Colonic mucosa (tissue), 4 donors: ENCODE data around the gene SLC2A3. TPM values are rescaled to one million over a fixed set of nuclear protein-coding genes. Genes with fewer than 3 reads are reported as not detected.
"Not testable (repeated sequence)": the region's sequence is repeated elsewhere in the genome, so short reads cannot be mapped to it uniquely, and the experiment has no call there.

ENCODE experiments used
- DNase-seq: peaks from one replicate; pipeline ENCODE4 v3.0.0-alpha.2; 2020
- H3K27ac ChIP-seq: fragments of 200-600 bp; one replicate; pipeline ENCODE4 v1.8.0; 2021
- H3K27me3 ChIP-seq: fragments of 200-600 bp; one replicate; pipeline ENCODE4 v1.8.0; 2021
- H3K36me3 ChIP-seq: fragments of 200-600 bp; one replicate; pipeline ENCODE4 v1.8.0; 2021
- H3K4me1 ChIP-seq: fragments of 200-600 bp; one replicate; pipeline ENCODE4 v1.8.0; 2021; ENCODE audit warnings: mild to moderate bottlenecking
- H3K4me3 ChIP-seq: fragments of 200-600 bp; one replicate; pipeline ENCODE4 v1.8.0; 2021
- H3K9ac ChIP-seq, 2 donors: one replicate each; pipeline ENCODE4 v1.7.0; 2013; ENCODE audit warnings: control low read depth in 2 of 2, low read depth in 2 of 2, low read length in 2 of 2
- H3K9me3 ChIP-seq: fragments of 200-600 bp; one replicate; pipeline ENCODE4 v1.8.0; 2021
- intact Hi-C: fragments of 100-400 bp; cut with DNase I; formaldehyde crosslinking; loops from one replicate; pipeline ENCODE4 v1.14.1; 2022
- total RNA-seq, 2 donors: library from RNA; stranded (reverse); fragmentation: NEBNext Ultra II Directional in 1 of 2; extraction: Animal tissue kit (Norgen Biotek cat#: 25700) in 1 of 2; gene quantifications; one replicate each; pipeline ENCODE4 v1.2.1, GENCODE V29; 2021
- TF ChIP-seq, protein P1 (sequence below): fragments of 200-600 bp; IDR thresholded peaks from one replicate; pipeline ENCODE4 v1.8.0; 2022; ENCODE audit warnings: antibody characterized with exemption, mild to moderate bottlenecking
- donor health status: healthy.
- donor health status: DM: no; HTN: no; CAD: no.
- donor health status: DM: no; HTN: no; CAD: no.

SLC2A3 gene
- total RNA-seq, 2 donors from 2014 or later: 21.6 to 29.0 TPM

DNA sequence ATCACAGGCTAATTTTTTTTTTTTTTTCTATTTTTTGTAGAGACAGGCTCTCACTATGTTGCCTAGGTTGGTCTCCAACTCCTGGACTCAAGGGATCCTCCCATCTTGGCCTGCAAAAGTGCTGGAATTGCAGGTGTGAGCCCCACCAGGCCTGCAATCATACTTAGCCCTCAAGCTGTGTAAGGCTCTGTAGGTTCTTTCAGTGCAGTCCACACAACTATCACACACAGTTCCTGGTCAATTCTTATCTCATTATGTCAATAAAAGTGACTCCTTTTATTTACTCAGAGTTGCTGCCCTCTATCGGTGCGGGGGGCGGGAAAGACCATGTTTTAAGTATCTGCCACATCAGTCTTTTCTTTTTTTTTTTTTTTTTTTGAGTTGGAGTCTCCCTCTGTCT is 29.0 kb downstream of the SLC2A3 start:
- intact Hi-C loops: no loop called here
- TF ChIP-seq, protein P1, sequence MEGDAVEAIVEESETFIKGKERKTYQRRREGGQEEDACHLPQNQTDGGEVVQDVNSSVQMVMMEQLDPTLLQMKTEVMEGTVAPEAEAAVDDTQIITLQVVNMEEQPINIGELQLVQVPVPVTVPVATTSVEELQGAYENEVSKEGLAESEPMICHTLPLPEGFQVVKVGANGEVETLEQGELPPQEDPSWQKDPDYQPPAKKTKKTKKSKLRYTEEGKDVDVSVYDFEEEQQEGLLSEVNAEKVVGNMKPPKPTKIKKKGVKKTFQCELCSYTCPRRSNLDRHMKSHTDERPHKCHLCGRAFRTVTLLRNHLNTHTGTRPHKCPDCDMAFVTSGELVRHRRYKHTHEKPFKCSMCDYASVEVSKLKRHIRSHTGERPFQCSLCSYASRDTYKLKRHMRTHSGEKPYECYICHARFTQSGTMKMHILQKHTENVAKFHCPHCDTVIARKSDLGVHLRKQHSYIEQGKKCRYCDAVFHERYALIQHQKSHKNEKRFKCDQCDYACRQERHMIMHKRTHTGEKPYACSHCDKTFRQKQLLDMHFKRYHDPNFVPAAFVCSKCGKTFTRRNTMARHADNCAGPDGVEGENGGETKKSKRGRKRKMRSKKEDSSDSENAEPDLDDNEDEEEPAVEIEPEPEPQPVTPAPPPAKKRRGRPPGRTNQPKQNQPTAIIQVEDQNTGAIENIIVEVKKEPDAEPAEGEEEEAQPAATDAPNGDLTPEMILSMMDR: peak; percentile 14
- peak; percentile 64 for DNase-seq
- Histone ChIP-seq H3K4me1 (no peaks in the 10 kb centered on the region), H3K27me3 (no peaks in the 10 kb centered on the region), H3K27ac (no peak overlapping the region), H3K36me3 (no peaks in the 10 kb centered on the region), H3K4me3 (no peak overlapping the region), H3K9ac (no peak overlapping the region), H3K9me3 (no peaks in the 10 kb centered on the region)

DNA sequence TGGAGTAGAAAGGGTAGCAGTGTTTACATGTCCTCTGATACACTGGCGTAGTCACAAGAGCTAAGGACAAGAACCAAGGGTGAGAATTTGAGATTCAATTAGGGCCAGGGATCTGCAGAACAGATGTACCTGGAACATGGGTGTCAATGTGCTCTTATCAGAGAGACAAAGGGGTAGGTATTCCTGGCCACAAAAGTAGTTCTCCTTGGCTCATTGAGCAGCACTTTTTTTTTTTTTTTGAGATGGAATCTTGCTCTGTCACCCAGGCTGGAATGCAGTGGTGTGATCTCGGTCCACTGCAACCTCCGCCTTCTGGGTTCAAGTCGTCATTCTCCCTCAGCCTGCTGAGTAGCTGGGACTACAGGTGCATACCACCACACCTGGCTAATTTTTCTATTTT is 29.7 kb downstream of the SLC2A3 start:
- H3K27ac ChIP-seq, H3K27me3 ChIP-seq, intact Hi-C loops, DNase-seq, H3K9ac ChIP-seq, H3K9me3 ChIP-seq, H3K4me1 ChIP-seq, H3K4me3 ChIP-seq, H3K36me3 ChIP-seq: not testable (repeated sequence)

GRCh38 chr12:7905600-7906125 is 30.3 kb downstream of the SLC2A3 start:
- H3K27me3 ChIP-seq, H3K9me3 ChIP-seq, H3K4me3 ChIP-seq, H3K27ac ChIP-seq, DNase-seq, H3K4me1 ChIP-seq, intact Hi-C loops, H3K36me3 ChIP-seq, H3K9ac ChIP-seq: not testable (repeated sequence)

DNA sequence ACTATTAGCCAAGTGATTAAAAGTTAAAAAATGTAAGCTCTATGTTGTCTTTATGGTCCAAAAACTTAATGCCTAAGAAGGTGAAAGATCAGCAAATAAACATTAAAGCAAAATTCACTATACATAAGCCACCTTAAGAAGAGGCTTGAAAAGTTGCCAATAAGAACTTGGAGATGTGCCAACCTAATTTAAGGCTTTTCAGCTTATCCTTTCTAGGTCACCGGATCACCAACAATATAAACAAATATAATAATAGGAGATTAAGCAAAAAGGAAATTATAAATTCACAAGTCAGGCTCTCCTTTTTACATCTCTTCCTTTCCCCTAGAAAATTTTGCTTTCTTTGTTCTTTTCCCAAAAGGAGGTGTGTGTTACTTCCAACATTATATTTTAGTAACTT is 30.9 kb downstream of the SLC2A3 start:
- intact Hi-C loops: no loop called here
- no peak overlapping the region for H3K27ac ChIP-seq
- no peaks in the 10 kb centered on the region for H3K4me1 ChIP-seq
- H3K4me3 ChIP-seq: no peak overlapping the region
- H3K9me3 ChIP-seq: no peaks in the 10 kb centered on the region
- no peaks in the 10 kb centered on the region for H3K27me3 ChIP-seq
- no peak overlapping the region for H3K9ac ChIP-seq
- no peaks in the 10 kb centered on the region for H3K36me3 ChIP-seq
- TF ChIP-seq, protein P1: no peak
- DNase-seq: no peak

DNA sequence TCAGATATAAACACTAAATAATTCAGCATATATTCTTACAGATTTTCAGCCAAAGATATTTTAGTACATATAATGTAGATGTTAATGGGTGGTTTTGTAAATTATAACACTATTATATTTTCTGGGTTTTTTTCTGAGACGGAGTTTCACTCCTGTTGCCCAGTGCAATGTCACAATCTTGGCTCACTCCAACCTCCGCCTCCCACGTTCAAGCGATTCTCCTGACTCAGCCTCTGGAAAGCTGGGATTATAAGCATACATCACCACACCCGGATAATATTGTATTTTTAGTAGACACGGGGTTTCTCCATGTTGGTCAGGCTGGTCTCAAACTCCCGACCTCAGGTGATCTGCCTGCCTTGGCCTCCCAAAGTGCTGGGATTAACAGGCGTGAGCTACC is 33.6 kb downstream of the SLC2A3 start:
- DNase-seq, H3K27me3 ChIP-seq, H3K27ac ChIP-seq: not testable (repeated sequence)

DNA sequence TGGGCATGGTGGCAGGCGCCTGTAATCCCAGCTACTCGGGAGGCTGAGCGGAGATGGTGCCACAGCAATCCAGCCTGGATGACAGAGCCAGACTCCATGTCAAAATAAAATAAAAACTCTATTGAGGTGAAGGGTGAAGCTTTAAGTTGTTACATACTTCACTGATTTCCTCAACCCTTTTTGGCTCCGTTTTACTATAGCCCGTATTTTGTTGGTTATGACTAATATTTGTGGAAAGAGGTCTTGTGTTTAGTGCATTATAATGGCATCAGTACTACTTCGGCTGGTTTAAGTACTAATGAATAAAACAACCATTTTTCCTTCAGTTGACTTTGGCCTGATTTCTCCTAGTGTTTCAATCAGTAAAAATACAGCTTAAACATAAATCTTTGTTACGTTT is 36.2 kb downstream of the SLC2A3 start:
- intact Hi-C loops: no loop called here
- DNase-seq: no peak

More for the DNA sequence above, 33.6 kb downstream of the SLC2A3 start:
- H3K36me3 ChIP-seq, intact Hi-C loops, H3K9ac ChIP-seq, H3K4me3 ChIP-seq, H3K9me3 ChIP-seq, H3K4me1 ChIP-seq: not testable (repeated sequence)

GRCh38 chr12:7896726-7897125 is 39.3 kb downstream of the SLC2A3 start:
- H3K4me1 ChIP-seq, H3K9me3 ChIP-seq, H3K27me3 ChIP-seq, intact Hi-C loops, H3K27ac ChIP-seq, H3K9ac ChIP-seq, H3K4me3 ChIP-seq, DNase-seq, H3K36me3 ChIP-seq: not testable (repeated sequence)

More for the DNA sequence above, 36.2 kb downstream of the SLC2A3 start:
- Histone ChIP-seq H3K4me3 (no peak overlapping the region), H3K4me1 (no peaks in the 10 kb centered on the region), H3K36me3 (no peaks in the 10 kb centered on the region), H3K9ac (no peak overlapping the region), H3K27me3 (no peaks in the 10 kb centered on the region), H3K27ac (no peak overlapping the region), H3K9me3 (no peaks in the 10 kb centered on the region)
- TF ChIP-seq, protein P1: no peak
